GM12875 (cell line): ENCODE measurements around the gene NRL.

ENCODE experiments used
- H3K4me3 ChIP-seq: one replicate; pipeline ENCODE4 v1.5.1; 2011; ENCODE audit warnings: low read depth, low read length, control low read depth
- TF ChIP-seq, protein P1 (sequence below): IDR thresholded peaks from 2 replicates; pipeline ENCODE4 v1.5.1; 2011; ENCODE audit warnings: low read depth, mild to moderate bottlenecking, control low read depth, inconsistent platforms, low read length, moderate library complexity, borderline replicate concordance; ENCODE audit not compliant: insufficient read depth

NRL gene

DNA sequence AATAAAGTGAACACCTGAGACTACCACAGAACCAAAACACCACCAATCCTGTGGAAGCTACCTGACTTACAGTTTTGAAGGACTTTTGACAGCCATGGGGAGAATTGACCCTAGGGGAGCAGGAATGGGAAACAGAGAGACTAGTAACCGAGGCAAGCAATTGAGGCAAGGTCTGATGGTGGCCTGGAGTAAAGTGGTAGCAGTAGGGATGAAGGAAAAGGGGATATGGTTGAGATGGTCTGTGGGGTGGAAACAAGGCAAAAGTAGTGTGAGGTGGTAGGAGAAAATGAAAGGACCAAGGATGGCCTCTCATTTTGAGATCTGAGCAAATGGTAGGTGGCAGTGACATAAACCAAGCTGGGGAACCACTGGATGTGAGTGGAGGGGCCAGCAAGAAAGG is 42.1 kb upstream of the NRL start:
- TF ChIP-seq, protein P1, sequence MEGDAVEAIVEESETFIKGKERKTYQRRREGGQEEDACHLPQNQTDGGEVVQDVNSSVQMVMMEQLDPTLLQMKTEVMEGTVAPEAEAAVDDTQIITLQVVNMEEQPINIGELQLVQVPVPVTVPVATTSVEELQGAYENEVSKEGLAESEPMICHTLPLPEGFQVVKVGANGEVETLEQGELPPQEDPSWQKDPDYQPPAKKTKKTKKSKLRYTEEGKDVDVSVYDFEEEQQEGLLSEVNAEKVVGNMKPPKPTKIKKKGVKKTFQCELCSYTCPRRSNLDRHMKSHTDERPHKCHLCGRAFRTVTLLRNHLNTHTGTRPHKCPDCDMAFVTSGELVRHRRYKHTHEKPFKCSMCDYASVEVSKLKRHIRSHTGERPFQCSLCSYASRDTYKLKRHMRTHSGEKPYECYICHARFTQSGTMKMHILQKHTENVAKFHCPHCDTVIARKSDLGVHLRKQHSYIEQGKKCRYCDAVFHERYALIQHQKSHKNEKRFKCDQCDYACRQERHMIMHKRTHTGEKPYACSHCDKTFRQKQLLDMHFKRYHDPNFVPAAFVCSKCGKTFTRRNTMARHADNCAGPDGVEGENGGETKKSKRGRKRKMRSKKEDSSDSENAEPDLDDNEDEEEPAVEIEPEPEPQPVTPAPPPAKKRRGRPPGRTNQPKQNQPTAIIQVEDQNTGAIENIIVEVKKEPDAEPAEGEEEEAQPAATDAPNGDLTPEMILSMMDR, result no peak
- H3K4me3 ChIP-seq, result no peak overlapping the region

DNA sequence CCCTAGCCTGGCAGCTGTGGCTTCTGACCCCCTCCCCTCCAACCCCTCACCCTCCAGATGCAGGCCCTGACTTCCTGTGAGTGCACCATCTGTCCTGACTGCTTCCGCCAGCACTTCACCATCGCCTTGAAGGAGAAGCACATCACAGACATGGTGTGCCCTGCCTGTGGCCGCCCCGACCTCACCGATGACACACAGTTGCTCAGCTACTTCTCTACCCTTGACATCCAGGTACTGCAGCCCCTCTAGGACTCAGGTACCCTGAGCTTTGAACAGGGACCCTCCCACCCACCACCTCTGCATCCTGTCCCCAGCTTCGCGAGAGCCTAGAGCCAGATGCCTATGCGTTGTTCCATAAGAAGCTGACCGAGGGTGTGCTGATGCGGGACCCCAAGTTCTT is 40.4 kb upstream of the NRL start:
- H3K4me3 ChIP-seq, result no peak overlapping the region
- TF ChIP-seq, protein P1, result no peak

- TF ChIP-seq, protein P1, result no peak
- no peak overlapping the region for H3K4me3 ChIP-seq
Observed at GRCh38 chr14:24151404-24152080, 36.8 kb upstream of the NRL start.

DNA sequence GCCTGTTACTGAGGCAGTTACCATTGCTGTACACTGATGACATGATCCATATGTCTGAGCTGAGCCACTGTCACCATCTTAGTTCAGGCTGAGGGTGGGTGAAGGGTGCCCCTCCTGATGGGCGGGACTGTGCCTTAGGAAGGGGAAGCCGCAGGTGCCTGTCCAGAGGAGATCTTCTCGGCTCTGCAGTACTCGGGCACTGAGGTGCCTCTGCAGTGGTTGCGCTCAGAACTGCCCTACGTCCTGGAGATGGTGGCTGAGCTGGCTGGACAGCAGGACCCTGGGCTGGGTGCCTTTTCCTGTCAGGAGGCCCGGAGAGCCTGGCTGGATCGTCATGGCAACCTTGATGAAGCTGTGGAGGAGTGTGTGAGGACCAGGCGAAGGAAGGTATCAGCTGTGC is 36.2 kb upstream of the NRL start:
- no peak overlapping the region for H3K4me3 ChIP-seq
- TF ChIP-seq, protein P1, result no peak

GRCh38 chr14:24150567-24150966 is 35.8 kb upstream of the NRL start:
- TF ChIP-seq, protein P1, result no peak
- H3K4me3 ChIP-seq, result no peak overlapping the region

DNA sequence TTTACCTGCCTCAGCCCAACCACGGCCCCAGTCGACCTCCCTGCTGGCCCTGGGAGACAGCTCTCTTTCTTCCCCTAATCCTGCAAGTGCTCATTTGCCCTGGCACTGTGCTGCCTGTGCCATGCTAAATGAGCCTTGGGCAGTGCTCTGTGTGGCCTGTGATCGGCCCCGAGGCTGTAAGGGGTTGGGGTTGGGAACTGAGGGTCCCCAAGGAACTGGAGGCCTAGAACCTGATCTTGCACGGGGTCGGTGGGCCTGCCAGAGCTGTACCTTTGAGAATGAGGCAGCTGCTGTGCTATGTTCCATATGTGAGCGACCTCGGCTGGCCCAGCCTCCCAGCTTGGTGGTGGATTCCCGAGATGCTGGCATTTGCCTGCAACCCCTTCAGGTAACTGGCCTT is 35.3 kb upstream of the NRL start:
- H3K4me3 ChIP-seq, result no peak overlapping the region
- TF ChIP-seq, protein P1, result no peak

DNA sequence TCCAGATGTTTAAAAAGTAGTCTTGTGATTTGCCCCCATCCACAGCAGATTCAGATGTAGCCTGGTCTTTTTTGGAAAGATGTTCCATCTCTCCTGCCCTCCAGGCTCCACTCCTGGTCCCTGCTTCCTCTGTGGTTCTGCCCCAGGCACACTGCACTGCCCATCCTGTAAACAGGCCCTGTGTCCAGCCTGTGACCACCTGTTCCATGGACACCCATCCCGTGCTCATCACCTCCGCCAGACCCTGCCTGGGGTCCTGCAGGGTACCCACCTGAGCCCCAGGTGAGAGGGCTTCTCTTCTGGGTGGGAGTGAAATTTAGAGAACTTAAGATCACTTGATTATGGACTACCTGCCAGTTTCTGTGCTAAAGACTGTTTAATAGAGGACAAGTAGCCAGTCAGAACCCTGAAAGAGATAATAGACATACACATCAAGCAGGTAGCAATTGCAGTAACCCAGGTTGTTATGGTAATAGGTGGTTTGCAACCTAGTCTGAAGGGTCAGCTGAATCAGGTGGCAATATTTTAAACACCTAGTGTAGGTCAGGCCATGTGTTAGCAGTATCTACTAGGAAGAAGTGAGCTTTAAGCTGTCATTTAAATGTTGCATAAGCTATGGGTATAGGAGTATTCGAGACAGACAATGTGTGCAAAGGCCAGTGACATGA is 34.7 kb upstream of the NRL start:
- H3K4me3 ChIP-seq, result no peak overlapping the region
- TF ChIP-seq, protein P1, result no peak
